ENCODE results near the gene CRNN.

Gene CRNN

DNA sequence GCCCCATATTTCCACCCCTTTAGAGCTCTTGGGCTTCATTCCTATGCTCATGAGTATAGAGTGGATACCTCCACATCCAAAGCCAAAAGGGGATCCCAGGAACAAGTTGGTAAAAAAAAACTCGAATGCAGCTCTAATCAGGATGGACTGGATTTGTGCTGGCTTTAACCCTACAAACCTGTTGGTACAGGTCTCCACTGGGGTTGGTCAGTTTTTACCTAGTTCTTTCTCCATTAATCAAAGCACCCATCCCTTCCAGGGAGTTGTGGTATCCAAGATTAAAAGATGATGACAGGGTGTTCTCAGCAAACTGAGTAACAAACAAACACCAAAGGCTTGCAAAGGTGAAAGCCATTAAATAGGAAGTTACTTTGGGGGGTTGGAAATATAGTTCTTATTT lies 5.9 kb upstream of the CRNN start:
- DNase-seq (ENCODE audit: low read depth in 2 of 2) = no peak

DNA sequence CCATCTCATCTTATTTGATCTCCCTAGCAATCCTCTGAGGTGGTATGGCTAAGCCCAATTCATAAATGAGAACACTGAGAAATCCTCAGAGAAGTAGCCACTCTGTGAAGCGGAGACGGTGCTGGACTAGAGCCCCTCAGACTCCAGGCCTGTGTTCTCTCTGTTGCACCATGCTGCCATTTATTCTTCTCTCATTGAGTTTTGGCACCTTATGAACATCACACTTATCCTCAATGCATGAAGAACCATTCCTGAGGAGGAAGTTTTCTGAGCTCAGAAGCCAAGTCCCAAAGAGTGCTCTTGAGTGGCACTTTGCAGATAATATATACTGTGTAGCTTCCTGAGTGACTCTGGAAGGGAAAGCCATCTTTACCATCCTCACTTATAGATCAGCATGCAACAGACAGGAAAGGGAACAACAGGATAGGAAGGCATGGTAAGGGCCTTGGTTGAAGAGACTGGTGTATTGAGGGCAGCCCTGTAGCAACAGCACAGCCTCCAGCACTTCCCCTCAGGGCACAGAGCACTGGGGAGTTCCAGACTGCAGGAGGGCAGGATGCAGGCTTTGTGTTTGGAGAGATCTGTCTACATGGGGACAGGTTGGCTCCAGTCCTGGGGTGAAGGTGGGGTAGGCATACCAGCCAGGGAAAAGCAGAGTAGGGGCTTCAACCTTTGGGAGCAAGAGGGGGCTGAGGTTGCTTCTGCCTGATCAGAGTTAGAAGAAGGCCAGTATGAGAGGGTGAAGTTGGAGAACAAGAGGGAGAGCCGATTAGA lies 1.6 kb upstream of the CRNN start:
- no peak for DNase-seq (ENCODE audit: low read depth in 2 of 2)

DNA sequence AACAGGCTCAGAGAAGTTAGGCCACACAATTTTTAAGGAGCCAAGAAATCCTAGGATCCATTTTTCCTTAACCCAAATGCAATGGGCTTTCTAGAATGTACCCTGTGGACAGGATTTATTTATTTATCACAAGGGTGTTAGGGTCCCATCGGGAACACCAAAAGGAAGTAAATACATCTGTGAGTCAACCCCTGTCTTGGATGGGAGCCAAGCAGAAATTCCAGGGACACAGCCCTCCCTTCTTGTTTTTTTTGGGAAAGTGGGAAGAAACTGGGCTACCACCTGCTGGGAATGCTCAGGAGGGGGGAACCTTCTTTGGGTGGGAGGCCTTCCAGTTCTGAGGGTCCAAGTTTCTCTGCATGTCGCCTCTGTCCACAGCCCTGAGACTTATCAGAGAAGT lies 1.3 kb downstream of the CRNN start:
- no peak for DNase-seq (ENCODE audit: low read depth in 2 of 2)

DNA sequence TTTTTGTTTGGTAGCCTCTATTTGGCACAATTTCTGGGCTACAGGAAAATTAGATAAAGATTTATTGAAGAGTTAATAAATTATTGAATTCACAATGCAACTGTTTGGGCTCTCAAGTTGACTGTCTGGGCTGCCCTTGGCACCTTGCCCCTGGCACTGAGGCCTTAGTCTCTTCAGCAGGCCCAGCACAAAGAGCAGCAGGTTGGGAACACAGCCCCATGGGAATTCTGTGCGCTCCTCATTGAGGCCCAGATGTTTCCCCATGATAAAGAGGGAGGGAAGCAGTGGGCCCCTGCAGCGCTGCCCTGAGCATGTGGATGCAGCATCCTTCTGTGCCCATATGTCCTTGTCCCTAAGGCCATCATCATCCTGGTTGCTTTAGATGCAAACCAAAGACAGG lies 2.9 kb downstream of the CRNN start:
- DNase-seq (ENCODE audit: low read depth in 2 of 2) = no peak

DNA sequence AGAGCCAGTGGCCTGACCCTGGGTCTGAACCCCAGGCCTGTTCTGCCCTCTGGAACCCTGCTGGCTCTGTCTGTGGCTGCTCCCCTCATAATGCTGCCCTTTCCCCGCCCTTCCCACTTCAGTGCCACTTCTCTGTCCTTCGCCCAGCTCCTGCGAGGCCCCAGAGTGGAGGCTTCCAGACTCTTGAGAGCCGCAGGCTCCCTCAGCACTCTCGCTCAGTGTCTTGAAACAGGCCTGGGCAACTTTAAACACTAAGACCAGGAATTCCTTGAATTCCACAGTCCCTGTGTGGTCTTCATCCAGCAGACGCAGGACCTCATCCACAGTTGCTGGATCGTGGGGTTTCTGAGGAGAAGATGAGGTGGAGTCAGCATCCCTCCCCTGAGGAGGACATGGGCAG lies 3.5 kb downstream of the CRNN start:
- no peak for DNase-seq (ENCODE audit: low read depth in 2 of 2)

DNA sequence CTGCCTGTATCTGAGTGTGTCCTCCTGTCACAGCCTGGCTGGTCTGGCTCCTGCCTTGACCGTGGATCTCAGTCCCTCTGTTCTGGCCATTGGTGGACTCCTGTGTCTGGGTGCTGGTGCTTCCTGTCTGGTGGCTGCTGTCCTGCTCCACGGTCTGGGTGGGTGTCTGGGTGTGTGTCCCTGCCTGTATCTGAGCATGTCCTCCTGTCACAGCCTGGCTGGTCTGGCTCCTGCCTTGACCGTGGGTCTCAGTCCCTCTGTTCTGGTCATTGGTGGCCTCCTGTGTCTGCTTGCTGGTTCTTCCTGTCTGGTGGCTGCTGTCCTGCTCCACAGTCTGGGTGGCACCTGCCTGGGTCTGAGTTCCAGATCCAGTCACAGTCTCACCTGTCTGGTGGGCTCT lies 4.0 kb downstream of the CRNN start:
- no peak for DNase-seq (ENCODE audit: low read depth in 2 of 2)

DNA sequence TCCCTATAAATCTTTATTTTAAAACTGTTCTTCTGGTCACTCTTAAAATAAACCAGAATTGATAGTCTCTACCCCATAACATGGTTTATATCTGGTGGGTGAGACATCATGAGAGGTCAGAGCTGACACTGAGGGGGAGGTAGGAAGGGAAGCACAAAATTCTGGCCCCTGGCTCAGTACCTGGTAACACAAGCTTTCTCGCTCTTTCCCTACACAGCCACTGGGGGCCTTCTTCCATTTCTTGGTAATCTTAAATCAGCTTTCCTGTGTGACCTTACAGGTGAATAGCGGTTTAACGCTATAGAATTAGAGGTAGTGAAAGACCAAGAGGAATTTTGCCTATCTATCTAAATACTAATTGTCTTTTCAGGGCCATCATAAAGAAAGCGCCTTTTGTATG lies 5.4 kb downstream of the CRNN start:
- DNase-seq (ENCODE audit: low read depth in 2 of 2) = no peak

DNA sequence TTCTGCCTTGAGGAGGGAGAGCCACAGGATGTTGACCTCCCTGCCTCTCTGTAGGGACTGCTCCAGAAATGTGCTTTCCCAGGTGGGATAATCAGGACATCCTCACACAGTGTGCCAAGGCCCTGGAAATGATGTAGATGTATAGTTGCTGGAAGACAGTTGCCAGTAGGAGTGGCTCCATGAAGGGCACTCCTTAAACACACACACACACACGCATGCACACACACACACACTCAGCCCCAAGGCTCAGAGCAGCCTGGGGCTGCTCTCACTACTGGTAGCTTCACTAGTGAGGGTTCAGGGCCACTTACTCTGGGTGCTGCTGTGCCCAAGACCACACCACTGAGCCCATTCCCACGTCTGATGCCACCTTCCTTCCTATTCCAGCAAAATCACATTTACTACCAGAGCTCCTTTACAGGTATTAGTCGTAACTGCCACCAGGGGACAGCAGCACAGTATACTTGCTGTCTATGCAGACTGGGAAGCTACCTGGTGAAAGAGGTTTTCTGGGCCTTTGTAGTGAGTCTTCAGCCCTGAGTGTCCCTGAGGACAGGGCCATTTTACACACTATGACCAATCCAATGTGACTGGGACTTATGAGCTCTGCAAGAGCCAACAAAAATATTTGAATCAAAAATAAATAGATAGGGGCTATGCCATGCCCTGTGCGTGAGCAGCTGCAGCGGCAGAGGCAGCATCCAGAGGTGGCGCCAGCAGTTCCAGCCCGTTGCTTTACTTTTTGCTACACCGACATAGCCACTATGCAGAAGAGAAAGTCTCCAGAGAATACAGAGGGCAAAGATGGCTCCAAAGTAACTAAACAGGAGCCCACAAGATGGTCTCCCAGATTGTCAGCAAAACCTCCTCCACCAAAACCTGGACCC lies 15.0 kb downstream of the CRNN start:
- no peak for DNase-seq (ENCODE audit: low read depth in 2 of 2)

DNA sequence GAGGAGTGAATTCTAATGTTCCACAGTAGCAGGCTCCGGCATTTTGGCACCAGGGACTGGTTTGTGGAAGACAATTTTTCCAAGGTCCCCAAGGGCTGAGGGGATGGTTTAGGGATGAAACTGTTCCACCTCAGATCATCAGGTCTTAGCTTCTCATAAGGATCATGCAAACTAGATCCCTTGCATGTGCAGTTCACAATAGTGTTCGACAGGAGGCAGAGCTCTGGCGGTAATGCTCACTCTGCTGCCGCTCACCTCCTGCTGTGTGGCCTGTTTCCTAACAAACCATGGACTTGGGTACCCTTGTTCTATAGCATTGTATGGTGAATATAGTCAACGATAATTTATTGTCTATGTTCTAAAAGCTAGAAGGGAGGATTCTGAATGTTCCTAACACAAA lies 16.6 kb downstream of the CRNN start:
- DNase-seq (ENCODE audit: low read depth in 2 of 2) = no peak

DNA sequence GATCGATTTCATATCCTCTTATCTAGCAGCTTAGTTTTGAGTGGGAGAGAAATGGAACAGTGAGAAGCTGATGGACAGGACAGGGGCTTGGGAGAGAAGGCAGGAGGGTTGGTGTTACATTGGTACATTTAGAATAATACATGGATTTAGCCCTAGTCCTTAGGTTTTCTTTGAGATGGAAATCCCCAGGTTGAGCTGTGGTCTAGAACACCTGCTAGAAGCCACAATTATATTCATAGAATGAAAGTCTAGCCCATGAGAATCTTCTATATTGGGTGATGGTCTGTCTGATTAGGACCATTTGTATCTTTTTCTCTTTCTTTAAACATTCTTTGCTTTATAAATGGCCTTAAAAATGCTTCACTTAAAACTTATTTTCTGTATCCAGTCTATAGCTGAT lies 19.9 kb downstream of the CRNN start:
- DNase-seq (ENCODE audit: low read depth in 2 of 2) = no peak

DNA sequence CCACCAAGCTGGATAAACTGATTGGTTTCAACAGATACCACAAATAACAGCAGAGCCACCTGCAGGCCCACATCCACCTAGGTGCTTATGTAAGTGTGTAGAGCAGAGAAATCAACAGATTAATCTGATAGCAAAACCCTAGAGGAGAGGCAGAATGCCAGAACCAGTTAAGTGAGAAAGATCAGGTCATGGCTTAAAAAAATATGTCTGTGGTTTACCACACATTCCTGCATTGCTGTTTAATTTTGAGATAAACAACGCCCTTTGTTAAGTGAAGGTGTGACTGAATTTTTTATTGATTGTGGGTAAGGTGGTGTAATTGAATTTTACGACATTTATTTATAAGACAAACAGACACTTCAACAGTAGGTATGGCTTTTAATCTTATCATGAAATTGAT lies 21.2 kb downstream of the CRNN start:
- DNase-seq (ENCODE audit: low read depth in 2 of 2) = no peak

DNA sequence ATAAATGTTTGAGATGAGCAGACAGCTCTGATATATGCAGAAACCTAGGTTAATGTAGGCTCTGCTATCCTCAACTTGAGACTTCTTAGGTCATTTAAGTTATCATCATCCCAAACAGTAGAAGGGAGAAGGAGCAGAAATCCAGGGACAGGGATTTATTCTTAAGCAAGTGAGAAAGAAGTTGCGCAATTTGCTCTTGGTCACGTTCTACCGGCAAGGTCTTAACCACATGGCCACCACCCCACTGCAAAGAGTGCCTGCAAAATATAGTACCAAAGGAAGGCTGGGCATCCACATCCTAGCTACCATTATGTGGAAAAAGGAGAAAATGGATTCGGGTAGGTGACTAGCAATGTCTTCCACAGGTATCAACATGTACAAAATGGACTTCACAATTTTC lies 25.2 kb downstream of the CRNN start:
- no peak for DNase-seq (ENCODE audit: low read depth in 2 of 2)

DNA sequence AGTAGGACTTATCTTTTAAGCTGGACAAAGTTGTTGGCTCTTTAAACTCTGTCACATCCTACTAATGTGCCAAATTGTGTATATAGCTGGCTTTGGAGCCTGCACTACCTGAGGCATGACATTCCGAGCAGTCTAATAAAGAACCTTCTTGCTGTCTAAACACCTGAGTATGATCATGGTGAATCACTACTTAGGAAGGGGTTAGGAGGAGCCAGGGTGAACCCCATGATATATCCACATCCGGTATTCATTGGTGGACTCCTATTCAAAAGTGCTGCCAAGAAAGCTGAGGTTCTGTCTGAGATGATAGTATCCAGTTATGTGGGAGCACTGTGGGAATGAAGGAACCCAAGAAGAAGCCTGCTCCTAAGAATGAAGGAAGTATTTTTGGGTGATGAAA lies 27.1 kb downstream of the CRNN start:
- no peak for DNase-seq (ENCODE audit: low read depth in 2 of 2)

DNA sequence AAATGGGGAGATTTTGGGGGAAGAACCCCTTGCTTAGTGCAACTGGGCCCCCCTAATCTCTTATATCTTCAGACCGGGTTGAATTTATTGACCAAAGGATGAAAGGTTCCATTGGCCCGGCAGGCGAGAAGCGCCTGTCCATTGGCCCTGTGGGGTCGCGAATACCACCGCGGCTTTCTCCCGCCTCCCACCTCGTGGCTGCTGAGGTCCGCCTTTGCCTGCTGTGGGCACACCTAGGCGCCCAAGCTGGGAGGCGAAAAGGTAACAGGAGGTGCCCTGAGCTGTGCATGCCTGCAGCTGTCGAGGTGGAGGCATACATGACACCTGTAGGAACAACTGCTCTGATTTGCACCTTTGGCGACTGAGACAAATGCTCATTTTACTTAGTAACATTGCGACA lies 33.1 kb downstream of the CRNN start:
- DNase-seq (ENCODE audit: low read depth in 2 of 2) = no peak

DNA sequence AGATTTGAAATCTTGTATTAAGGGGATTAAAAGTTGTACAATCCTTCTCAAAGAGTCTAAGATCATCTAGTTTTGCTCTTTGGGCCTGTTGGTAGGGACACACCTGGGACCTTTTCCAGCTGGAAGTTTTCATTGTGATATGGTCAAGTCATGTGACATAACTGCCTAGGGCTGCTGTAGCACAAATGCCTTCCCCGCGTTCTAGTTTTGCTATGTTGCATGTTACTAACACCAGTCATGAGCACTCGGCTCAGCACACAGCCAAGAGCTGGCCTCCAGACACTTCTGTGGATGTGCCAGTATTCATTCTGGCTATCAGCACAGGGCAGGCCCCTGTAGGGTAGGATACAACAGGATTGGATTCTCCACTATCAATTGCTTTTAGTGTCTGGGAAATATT lies 39.6 kb downstream of the CRNN start:
- no peak for DNase-seq (ENCODE audit: low read depth in 2 of 2)

DNA sequence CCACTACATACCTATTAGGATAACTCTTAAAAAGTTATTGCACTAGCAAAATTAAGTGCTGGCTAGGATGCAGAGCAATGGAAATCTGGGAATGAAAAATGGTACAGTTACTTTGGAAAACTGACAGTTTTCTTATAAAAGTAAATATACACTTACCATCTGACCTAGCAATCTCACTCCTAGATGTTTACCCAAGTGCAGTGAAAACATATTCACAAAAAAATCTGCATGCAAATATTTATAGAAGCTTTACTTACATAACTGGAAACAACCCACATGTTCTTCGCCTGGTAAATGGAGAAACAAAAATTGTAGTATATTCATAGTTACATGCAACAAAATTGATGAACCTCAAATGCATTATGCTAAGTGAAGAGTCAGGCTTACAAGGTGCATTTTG lies 41.4 kb downstream of the CRNN start:
- DNase-seq (ENCODE audit: low read depth in 2 of 2) = no peak

DNA sequence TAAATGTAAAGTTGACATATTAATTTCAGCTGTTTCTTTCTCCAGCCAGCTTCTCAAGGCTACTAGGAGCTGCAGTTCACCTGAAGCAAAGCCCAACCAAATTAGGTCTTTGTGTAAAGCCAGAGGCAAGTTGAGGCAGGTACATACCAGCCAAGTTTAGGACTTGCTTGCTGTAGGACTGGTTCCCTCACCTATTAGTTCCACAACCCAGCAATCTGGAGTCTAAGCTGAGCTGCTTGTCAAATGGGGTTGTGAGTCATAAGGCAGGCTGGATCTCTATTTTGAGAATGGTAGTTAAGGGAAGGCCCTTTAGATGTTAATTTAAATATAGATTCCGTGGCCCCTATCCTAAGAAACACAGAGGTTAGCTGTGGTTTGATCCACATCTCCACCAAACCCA lies 46.6 kb downstream of the CRNN start:
- no peak for DNase-seq (ENCODE audit: low read depth in 2 of 2)

DNA sequence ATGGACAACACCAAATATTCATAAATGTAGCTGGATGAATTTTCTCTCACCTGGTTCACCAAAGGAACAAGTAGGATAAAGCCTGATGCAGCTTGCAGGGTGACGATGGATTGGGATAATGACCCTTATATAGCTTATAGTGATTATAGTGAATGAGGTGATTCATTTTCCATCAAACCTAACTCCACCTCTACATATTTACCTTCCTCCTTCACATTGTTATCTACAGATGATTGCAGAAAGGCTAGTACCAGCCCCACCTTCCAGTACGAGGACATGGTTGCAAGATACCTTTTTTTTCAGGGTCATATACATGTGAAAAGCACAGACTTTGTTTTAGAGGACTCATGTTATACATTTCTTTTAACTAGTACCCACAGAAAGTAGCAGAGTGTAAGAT lies 54.2 kb downstream of the CRNN start, which contains the start of gene FLG2:
Gene FLG2, minus strand, starts transcription at position 101 of the 400 bp plus-strand sequence. CDS start 1,122 bp downstream, outside the sequence.
- DNase-seq (ENCODE audit: low read depth in 2 of 2) = no peak

Data from fibroblast of skin of left quadriceps (primary cell).